Measurements from ENCODE around the gene LENEP. TPM values are rescaled to one million over a fixed set of nuclear protein-coding genes. Genes with fewer than 3 reads are reported as not detected.

The LENEP gene
- total and polyA plus RNA-seq, 7 experiments from 2014 or later, result 1.4 to 3.2 (median 2.6) TPM; not detected in 4

DNA sequence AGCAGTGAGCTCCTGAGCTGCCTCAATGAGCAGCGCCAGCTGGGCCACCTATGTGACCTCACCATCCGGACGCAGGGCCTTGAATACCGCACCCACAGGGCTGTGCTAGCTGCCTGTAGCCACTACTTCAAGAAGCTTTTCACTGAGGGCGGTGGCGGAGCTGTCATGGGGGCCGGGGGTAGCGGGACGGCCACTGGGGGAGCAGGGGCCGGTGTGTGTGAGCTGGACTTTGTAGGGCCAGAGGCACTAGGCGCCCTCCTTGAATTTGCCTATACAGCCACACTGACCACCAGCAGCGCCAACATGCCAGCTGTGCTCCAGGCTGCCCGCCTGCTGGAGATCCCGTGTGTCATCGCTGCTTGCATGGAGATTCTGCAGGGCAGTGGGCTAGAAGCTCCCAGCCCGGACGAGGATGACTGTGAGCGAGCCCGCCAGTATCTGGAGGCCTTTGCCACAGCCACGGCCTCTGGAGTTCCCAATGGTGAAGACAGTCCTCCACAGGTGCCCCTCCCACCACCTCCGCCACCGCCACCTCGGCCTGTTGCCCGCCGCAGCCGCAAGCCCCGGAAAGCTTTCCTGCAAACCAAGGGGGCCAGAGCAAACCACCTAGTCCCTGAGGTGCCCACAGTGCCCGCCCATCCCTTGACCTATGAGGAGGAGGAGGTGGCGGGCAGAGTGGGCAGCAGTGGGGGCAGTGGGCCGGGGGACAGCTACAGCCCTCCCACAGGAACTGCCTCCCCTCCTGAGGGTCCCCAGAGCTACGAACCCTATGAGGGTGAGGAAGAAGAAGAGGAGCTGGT lies 21.5 kb downstream of the LENEP start:
- Histone ChIP-seq H3K9me3 (ENCODE audit: control insufficient read depth in 2 of 3, low read length in 3 of 3) (no peaks in the 10 kb centered on the region), H3K27me3 (ENCODE audit: control insufficient read depth in 2 of 2, insufficient read depth in 2 of 2, low read length in 2 of 2) (no peaks in the 10 kb centered on the region), H3K4me1 (ENCODE audit: control insufficient read depth in 2 of 2, insufficient read depth in 2 of 2, low read length in 2 of 2) (peaks cover 51 to 78% of the 10 kb centered on the region in 2 donors), H3K4me3 (ENCODE audit: low read length) (no peak overlapping the region), H3K36me3 (ENCODE audit: control insufficient read depth in 2 of 3, insufficient read depth in 3 of 3, low read length in 3 of 3) (peaks cover 0 to 30% (median 0%) of the 10 kb centered on the region in 3 experiments), H3K27ac (ENCODE audit: low read depth, low read length) (peak overlapping the region; percentile 83)
- ChIA-PET POLR2A (interaction anchor here (0.9 to 13.8 kb wide), 9 partner anchors 14 to 61 kb away, joined by 3 to 270 read pairs (median 28); partner anchors contain the start of genes CKS1B, FLAD1, LENEP and PBXIP1), CTCF (interaction anchor here (0.6 to 13.9 kb wide), 11 partner anchors 17 to 345 kb away, joined by 3 to 291 read pairs (median 5); partner anchors contain the start of genes CKS1B, LENEP, PBXIP1 and PMVK)
- peak overlapping the region in 7 of 9 donors; percentile 93 to 98 (median 95) for H3K27ac Mint-ChIP-seq
- peaks cover 41 to 81% (median 75%) of the 10 kb centered on the region in 7 donors for H3K4me1 Mint-ChIP-seq
- ATAC-seq, result no peak
- peaks cover 0 to 40% (median 4%) of the 10 kb centered on the region in 5 donors for H3K36me3 Mint-ChIP-seq
- H3K9me3 Mint-ChIP-seq, result no peaks in the 10 kb centered on the region
- intact Hi-C loops (cut with micrococcal nuclease), result loop anchor here in 1 of 2 donors (5.0 kb wide), 2 partner anchors 37 to 408 kb away; partner anchors contain the start of genes ADAM15 and ADAR
- no peaks in the 10 kb centered on the region for H3K27me3 Mint-ChIP-seq
- peak overlapping the region in 8 of 10 donors; percentile 76 to 99 (median 90) for H3K4me3 Mint-ChIP-seq
- DNase-seq, result no peak

DNA sequence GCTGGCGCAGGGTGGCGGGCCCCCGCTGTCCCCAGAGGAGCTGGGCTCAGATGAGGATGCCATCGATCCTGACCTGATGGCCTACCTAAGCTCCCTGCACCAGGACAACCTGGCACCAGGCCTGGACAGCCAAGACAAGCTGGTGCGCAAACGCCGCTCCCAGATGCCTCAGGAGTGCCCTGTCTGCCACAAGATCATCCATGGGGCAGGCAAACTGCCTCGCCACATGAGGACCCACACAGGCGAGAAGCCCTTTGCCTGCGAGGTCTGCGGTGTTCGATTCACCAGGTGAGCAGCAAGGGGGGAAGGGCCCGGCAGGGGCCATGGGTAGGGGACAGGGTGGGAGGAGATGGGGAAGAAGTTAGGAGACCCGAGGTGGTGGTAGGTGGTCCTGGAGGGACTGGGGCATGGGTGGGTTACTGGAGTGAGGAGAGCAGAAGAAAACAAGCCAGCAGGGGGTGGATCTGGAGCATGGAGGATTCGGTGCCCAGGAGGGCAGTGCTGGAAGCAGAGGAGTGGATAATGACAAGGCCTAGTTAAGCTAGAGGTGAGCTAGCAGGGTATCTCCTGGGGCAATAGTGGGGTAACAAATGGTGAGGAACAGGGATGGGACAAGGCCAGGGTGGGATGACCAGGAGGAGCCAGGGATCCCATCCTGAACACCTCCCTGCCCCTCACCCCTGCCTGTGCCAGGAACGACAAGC lies 22.3 kb downstream of the LENEP start:
- peaks cover 0 to 30% (median 0%) of the 10 kb centered on the region in 3 experiments for H3K36me3 ChIP-seq (ENCODE audit: control insufficient read depth in 2 of 3, insufficient read depth in 3 of 3, low read length in 3 of 3)
- H3K27ac ChIP-seq (ENCODE audit: low read depth, low read length), result peak overlapping the region; percentile 83
- no peak for ATAC-seq
- intact Hi-C loops (cut with micrococcal nuclease), result loop anchor here in 1 of 2 donors (2.0 to 5.0 kb wide), 3 partner anchors 33 to 408 kb away; partner anchors contain the start of genes ADAM15, ADAR and FLAD1
- no peak overlapping the region for H3K4me3 ChIP-seq (ENCODE audit: low read length)
- H3K27me3 ChIP-seq (ENCODE audit: control insufficient read depth in 2 of 2, insufficient read depth in 2 of 2, low read length in 2 of 2), result no peaks in the 10 kb centered on the region
- H3K27me3 Mint-ChIP-seq, result no peaks in the 10 kb centered on the region
- H3K4me3 Mint-ChIP-seq, result peak overlapping the region; percentile 66 to 85 (median 74)
- ChIA-PET POLR2A (interaction anchor here (0.6 to 13.8 kb wide), 11 partner anchors 15 to 236 kb away, joined by 3 to 270 read pairs (median 18); partner anchors contain the start of genes CKS1B, FLAD1, LENEP and PBXIP1), CTCF (interaction anchor here (0.7 to 13.9 kb wide), 15 partner anchors 8 to 456 kb away, joined by 3 to 291 read pairs (median 8); partner anchors contain the start of genes CKS1B, LENEP, PBXIP1 and PMVK)
- no peaks in the 10 kb centered on the region for H3K9me3 ChIP-seq (ENCODE audit: control insufficient read depth in 2 of 3, low read length in 3 of 3)
- H3K27ac Mint-ChIP-seq, result peak overlapping the region; percentile 82 to 98 (median 94)
- DNase-seq, result no peak
- peaks cover 43 to 78% of the 10 kb centered on the region in 2 donors for H3K4me1 ChIP-seq (ENCODE audit: control insufficient read depth in 2 of 2, insufficient read depth in 2 of 2, low read length in 2 of 2)
- H3K36me3 Mint-ChIP-seq, result peaks cover 0 to 34% (median 4%) of the 10 kb centered on the region in 5 donors
- peaks cover 0 to 2% (median 0%) of the 10 kb centered on the region in 11 donors for H3K9me3 Mint-ChIP-seq
- H3K4me1 Mint-ChIP-seq, result peaks cover 42 to 83% (median 72%) of the 10 kb centered on the region in 7 donors

DNA sequence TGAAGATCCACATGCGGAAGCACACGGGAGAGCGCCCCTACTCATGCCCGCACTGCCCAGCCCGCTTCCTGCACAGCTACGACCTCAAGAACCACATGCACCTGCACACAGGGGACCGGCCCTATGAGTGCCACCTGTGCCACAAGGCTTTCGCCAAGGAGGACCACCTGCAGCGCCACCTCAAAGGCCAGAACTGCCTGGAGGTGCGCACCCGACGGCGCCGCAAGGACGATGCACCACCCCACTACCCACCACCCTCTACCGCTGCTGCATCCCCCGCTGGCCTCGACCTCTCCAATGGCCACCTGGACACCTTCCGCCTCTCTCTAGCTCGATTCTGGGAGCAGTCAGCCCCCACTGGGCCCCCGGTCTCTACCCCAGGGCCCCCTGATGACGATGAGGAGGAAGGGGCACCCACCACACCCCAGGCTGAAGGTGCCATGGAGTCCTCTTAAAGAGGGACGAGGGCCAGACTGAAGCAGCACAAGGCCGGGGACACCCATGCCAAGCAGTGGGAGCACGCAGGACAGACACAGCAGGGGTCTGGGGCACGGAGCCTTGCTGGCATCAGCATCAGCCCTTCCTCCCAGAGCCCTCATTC lies 22.9 kb downstream of the LENEP start:
- Histone ChIP-seq H3K36me3 (ENCODE audit: control insufficient read depth in 2 of 3, insufficient read depth in 3 of 3, low read length in 3 of 3) (peaks cover 0 to 26% (median 0%) of the 10 kb centered on the region in 3 experiments), H3K9me3 (ENCODE audit: control insufficient read depth in 2 of 3, low read length in 3 of 3) (no peaks in the 10 kb centered on the region), H3K4me3 (ENCODE audit: low read length) (peak overlapping the region; percentile 50), H3K27me3 (ENCODE audit: control insufficient read depth in 2 of 2, insufficient read depth in 2 of 2, low read length in 2 of 2) (no peaks in the 10 kb centered on the region), H3K4me1 (ENCODE audit: control insufficient read depth in 2 of 2, insufficient read depth in 2 of 2, low read length in 2 of 2) (peaks cover 38 to 75% of the 10 kb centered on the region in 2 donors), H3K27ac (ENCODE audit: low read depth, low read length) (peak overlapping the region; percentile 83)
- peaks cover 0 to 34% (median 4%) of the 10 kb centered on the region in 5 donors for H3K36me3 Mint-ChIP-seq
- intact Hi-C loops (cut with micrococcal nuclease), result loop anchor here in 1 of 2 donors (2.0 to 5.0 kb wide), 3 partner anchors 34 to 409 kb away; partner anchors contain the start of genes ADAM15, ADAR and FLAD1
- H3K4me3 Mint-ChIP-seq, result peak overlapping the region; percentile 66 to 85 (median 74)
- H3K9me3 Mint-ChIP-seq, result peaks cover 0 to 2% (median 0%) of the 10 kb centered on the region in 11 donors
- peak in 1 of 9 donors; percentile 41 for DNase-seq
- ChIA-PET CTCF (interaction anchor here (0.7 to 13.9 kb wide), 19 partner anchors 9 to 457 kb away, joined by 3 to 291 read pairs (median 7); partner anchors contain the start of genes CKS1B, FLAD1, LENEP and PBXIP1), POLR2A (interaction anchor here (0.6 to 13.8 kb wide), 13 partner anchors 16 to 236 kb away, joined by 3 to 270 read pairs (median 10); partner anchors contain the start of genes FLAD1, LENEP, PBXIP1 and PMVK)
- H3K4me1 Mint-ChIP-seq, result peaks cover 38 to 80% (median 69%) of the 10 kb centered on the region in 7 donors
- no peaks in the 10 kb centered on the region for H3K27me3 Mint-ChIP-seq
- no peak for ATAC-seq
- H3K27ac Mint-ChIP-seq, result peak overlapping the region; percentile 82 to 98 (median 94)

DNA sequence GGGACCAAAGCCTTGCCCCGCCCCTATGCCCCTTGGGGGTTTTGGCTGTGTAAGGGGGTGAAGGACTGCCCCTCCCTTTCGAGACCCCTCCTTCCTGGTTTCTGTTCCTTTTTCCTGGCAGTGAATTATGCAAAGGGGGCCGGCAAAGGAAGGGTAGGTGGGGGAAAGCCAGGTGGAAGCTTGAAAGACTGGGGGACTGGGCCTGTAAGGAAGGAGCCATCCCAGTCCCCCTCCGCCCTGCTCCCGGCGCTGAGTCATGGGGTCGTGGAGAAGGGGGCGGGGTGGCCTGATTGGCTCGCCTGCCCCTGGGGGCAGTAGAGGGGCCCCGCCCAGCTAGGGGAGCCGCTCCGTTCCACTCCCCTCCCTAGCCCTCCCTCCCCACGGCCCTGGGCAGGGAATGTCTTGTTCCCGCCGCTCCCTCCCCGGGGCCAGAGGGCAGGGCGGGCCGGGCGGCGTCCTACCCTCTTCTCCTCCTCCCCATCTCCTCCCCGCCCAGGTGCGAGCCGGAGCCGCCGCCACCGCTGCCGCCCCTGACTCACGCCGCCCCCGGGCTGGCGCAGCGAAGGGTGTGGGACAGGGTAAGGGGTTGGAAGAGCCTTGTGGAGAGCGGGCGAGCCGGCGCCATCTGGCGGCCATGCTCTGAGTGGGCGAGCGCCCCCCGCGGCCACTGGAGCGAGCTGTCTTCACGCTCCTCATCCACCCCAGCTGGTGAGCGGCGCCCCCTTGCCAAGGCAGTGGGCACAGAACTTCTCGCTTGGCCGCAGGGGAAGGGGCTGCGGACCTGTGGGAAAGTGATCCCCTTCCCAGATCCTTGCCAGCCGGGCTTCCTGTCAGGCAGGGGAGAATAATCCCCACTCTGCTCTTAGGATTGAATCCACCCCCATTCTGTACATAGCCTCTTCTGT lies 23.9 kb downstream of the LENEP start:
- peak overlapping the region; percentile 38 to 98 (median 94) for H3K27ac Mint-ChIP-seq
- peaks cover 38 to 83% (median 71%) of the 10 kb centered on the region in 7 donors for H3K4me1 Mint-ChIP-seq
- intact Hi-C loops (cut with micrococcal nuclease), result loop anchor here (1.0 to 5.0 kb wide), 16 partner anchors 11 to 538 kb away; partner anchors contain the start of genes FLAD1 (in 2 of the 2), PYGO2 (in 2 of the 2), ADAM15 (in 1 of the 2) and ADAR (in 1 of the 2)
- Histone ChIP-seq H3K27ac (ENCODE audit: low read depth, low read length) (peak overlapping the region; percentile 83), H3K27me3 (ENCODE audit: control insufficient read depth in 2 of 2, insufficient read depth in 2 of 2, low read length in 2 of 2) (no peaks in the 10 kb centered on the region), H3K9me3 (ENCODE audit: control insufficient read depth in 2 of 3, low read length in 3 of 3) (no peaks in the 10 kb centered on the region), H3K4me3 (ENCODE audit: low read length) (peak overlapping the region; percentile 50), H3K36me3 (ENCODE audit: control insufficient read depth in 2 of 3, insufficient read depth in 3 of 3, low read length in 3 of 3) (peaks cover 0 to 26% (median 0%) of the 10 kb centered on the region in 3 experiments), H3K4me1 (ENCODE audit: control insufficient read depth in 2 of 2, insufficient read depth in 2 of 2, low read length in 2 of 2) (peaks cover 38 to 65% of the 10 kb centered on the region in 2 donors)
- peaks cover 0 to 33% (median 4%) of the 10 kb centered on the region in 5 donors for H3K36me3 Mint-ChIP-seq
- no peaks in the 10 kb centered on the region for H3K27me3 Mint-ChIP-seq
- CTCF ChIA-PET, result interaction anchor here (0.6 to 13.9 kb wide), 21 partner anchors 8 to 458 kb away, joined by 3 to 291 read pairs (median 4); partner anchors contain the start of genes ADAM15, CKS1B, FLAD1 and LENEP
- peak; percentile 85 to 93 (median 89) for DNase-seq
- POLR2A ChIA-PET, result interaction anchor here (0.8 to 13.8 kb wide), 15 partner anchors 16 to 458 kb away, joined by 3 to 270 read pairs (median 6); partner anchors contain the start of genes FLAD1, LENEP, PBXIP1 and PMVK
- H3K4me3 Mint-ChIP-seq, result peak overlapping the region; percentile 51 to 84 (median 70)
- peak; percentile 98 for ATAC-seq
- peaks cover 0 to 3% (median 0%) of the 10 kb centered on the region in 11 donors for H3K9me3 Mint-ChIP-seq

DNA sequence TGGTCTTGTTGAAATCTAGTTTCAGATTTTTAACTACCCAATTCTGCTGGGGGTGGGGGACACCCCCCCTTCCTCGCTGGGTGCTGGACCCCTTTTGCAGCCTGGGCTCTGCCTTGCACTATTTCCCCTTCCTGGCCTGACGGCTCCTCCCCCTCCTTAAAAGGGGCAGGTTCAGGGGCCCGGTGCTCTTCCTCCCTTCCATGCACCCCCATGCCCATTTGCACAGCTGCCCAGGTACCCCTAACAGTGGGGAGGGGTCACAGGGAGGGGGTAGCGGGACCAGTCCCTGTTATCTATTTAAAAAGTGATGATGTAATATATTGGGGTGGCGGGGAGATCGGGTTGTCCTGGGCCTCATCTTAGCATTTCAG lies 24.5 kb downstream of the LENEP start:
- H3K4me1 Mint-ChIP-seq, result peaks cover 35 to 81% (median 69%) of the 10 kb centered on the region in 7 donors
- H3K9me3 Mint-ChIP-seq, result peaks cover 0 to 3% (median 0%) of the 10 kb centered on the region in 11 donors
- intact Hi-C loops (cut with micrococcal nuclease), result loop anchor here (1.0 to 5.0 kb wide), 16 partner anchors 12 to 539 kb away; partner anchors contain the start of genes FLAD1 (in 2 of the 2), PYGO2 (in 2 of the 2), ADAM15 (in 1 of the 2) and ADAR (in 1 of the 2)
- CTCF ChIA-PET, result interaction anchor here (0.6 to 13.9 kb wide), 16 partner anchors 9 to 458 kb away, joined by 3 to 291 read pairs (median 10); partner anchors contain the start of genes ADAM15, CKS1B, FLAD1 and LENEP
- H3K4me3 Mint-ChIP-seq, result peak overlapping the region in 9 of 10 donors; percentile 39 to 84 (median 68)
- POLR2A ChIA-PET, result interaction anchor here (0.8 to 13.8 kb wide), 12 partner anchors 15 to 458 kb away, joined by 3 to 270 read pairs (median 11); partner anchors contain the start of genes FLAD1, LENEP, PBXIP1 and PMVK
- Histone ChIP-seq H3K9me3 (ENCODE audit: control insufficient read depth in 2 of 3, low read length in 3 of 3) (no peaks in the 10 kb centered on the region), H3K4me1 (ENCODE audit: control insufficient read depth in 2 of 2, insufficient read depth in 2 of 2, low read length in 2 of 2) (peaks cover 35 to 59% of the 10 kb centered on the region in 2 donors), H3K36me3 (ENCODE audit: control insufficient read depth in 2 of 3, insufficient read depth in 3 of 3, low read length in 3 of 3) (peaks cover 0 to 26% (median 0%) of the 10 kb centered on the region in 3 experiments), H3K27ac (ENCODE audit: low read depth, low read length) (peak overlapping the region; percentile 83), H3K27me3 (ENCODE audit: control insufficient read depth in 2 of 2, insufficient read depth in 2 of 2, low read length in 2 of 2) (no peaks in the 10 kb centered on the region), H3K4me3 (ENCODE audit: low read length) (peak overlapping the region; percentile 50)
- no peaks in the 10 kb centered on the region for H3K27me3 Mint-ChIP-seq
- H3K36me3 Mint-ChIP-seq, result peaks cover 0 to 27% (median 4%) of the 10 kb centered on the region in 5 donors
- DNase-seq (no peak), ATAC-seq (no peak)
- H3K27ac Mint-ChIP-seq, result peak overlapping the region; percentile 38 to 98 (median 83)
